ENCODE measurements around the gene ARHGAP31.

DNA sequence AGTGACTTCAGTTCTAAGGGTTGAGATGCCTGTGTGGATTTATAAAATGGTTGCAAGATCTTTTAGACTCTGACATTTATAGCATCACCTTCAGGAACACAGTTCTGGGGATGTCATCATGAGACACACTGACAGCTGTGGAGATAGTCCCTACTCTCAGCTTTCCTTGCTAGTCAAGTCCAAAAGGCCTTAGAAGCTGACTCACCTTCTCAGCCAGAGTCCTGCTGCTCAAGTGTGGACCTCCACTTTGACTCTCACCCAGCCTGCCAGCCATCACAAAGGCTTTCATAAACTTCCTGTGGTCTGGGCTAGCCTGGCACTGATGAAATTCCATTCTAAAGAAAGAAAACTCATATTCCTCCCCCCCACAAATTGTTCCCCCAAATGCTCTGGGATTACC lies 124.5 kb downstream of the ARHGAP31 start:
- TF ChIP-seq, protein P1, sequence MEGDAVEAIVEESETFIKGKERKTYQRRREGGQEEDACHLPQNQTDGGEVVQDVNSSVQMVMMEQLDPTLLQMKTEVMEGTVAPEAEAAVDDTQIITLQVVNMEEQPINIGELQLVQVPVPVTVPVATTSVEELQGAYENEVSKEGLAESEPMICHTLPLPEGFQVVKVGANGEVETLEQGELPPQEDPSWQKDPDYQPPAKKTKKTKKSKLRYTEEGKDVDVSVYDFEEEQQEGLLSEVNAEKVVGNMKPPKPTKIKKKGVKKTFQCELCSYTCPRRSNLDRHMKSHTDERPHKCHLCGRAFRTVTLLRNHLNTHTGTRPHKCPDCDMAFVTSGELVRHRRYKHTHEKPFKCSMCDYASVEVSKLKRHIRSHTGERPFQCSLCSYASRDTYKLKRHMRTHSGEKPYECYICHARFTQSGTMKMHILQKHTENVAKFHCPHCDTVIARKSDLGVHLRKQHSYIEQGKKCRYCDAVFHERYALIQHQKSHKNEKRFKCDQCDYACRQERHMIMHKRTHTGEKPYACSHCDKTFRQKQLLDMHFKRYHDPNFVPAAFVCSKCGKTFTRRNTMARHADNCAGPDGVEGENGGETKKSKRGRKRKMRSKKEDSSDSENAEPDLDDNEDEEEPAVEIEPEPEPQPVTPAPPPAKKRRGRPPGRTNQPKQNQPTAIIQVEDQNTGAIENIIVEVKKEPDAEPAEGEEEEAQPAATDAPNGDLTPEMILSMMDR (conservative IDR thresholded peaks at IDR 0.05) = no peak
- no peak for TF ChIP-seq EZH2 (IDR thresholded peaks at IDR 0.05; ENCODE audit: low read depth)
